Mammary epithelial cell (primary cell): ENCODE measurements around the gene MORN1.

Source experiments
- EZH2 ChIP-seq: IDR thresholded peaks from 2 replicates; pipeline ENCODE4 v1.6.1; 2012; ENCODE audit warnings: low read length, inconsistent platforms, borderline replicate concordance
- TF ChIP-seq, protein P1 (sequence below), 2 donors: IDR thresholded peaks in 1 of 2; conservative IDR thresholded peaks in 1 of 2; 2 replicates each; pipeline ENCODE4 v1.5.1; 2011 to 2012; ENCODE audit warnings: inconsistent platforms in 2 of 2, low read length in 2 of 2, mild to moderate bottlenecking in 2 of 2, control low read depth in 1 of 2, low read depth in 1 of 2; ENCODE audit not compliant: insufficient read depth in 1 of 2; ENCODE audit errors: extremely low read depth in 1 of 2

DNA sequence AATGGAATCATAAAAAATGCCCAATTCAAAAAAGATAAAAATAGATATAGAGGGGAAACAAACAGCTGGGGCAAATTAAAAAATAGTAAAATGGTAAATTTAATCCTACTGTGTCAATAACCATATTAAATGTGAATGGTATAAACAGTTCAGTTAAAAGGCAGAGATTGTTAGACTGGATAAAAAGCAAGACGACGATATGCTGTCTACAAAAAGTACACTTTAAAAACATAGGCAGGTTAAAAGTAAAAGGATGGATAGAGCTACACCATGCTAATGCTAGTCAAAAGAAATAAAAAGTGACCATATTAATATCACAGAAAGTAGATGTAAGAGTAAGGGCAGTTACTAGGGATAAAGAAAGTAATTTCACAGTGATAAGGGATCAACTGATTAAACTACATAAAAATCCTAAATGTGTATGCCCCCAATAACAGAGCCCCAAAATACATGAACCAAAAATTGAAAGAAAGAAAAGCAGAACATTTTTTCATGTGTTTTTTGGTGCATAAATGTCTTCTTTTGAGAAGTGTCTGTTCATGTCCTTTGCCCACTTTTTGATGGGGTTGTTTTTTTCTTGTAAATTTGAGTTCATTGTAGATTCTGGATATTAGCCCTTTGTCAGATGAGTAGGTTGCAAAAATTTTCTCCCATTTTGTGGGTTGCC, 27.4 kb downstream of the MORN1 start:
- TF ChIP-seq, protein P1, sequence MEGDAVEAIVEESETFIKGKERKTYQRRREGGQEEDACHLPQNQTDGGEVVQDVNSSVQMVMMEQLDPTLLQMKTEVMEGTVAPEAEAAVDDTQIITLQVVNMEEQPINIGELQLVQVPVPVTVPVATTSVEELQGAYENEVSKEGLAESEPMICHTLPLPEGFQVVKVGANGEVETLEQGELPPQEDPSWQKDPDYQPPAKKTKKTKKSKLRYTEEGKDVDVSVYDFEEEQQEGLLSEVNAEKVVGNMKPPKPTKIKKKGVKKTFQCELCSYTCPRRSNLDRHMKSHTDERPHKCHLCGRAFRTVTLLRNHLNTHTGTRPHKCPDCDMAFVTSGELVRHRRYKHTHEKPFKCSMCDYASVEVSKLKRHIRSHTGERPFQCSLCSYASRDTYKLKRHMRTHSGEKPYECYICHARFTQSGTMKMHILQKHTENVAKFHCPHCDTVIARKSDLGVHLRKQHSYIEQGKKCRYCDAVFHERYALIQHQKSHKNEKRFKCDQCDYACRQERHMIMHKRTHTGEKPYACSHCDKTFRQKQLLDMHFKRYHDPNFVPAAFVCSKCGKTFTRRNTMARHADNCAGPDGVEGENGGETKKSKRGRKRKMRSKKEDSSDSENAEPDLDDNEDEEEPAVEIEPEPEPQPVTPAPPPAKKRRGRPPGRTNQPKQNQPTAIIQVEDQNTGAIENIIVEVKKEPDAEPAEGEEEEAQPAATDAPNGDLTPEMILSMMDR (conservative IDR thresholded peaks at IDR 0.05 in 1 of 2, IDR thresholded peaks at IDR 0.05 in 1 of 2; ENCODE audit: extremely low read depth in 1 of 2, insufficient read depth in 1 of 2, low read depth in 1 of 2, low read length in 2 of 2) = no peak
- no peak for TF ChIP-seq EZH2
